H9 (cell line): ENCODE data around the gene OSGIN1. TPM values are rescaled to one million over a fixed set of nuclear protein-coding genes. Genes with fewer than 3 reads are reported as not detected.

Experiments used
- DNase-seq: peaks from one replicate; pipeline ENCODE4 v3.0.0-alpha.2; 2017
- H2AFZ ChIP-seq: one replicate; pipeline ENCODE4 v1.6.1; 2013; ENCODE audit warnings: mild to moderate bottlenecking, low read length, control low read depth, moderate library complexity
- H2AK5ac ChIP-seq: 2 replicates; pipeline ENCODE4 v1.6.1; 2013; ENCODE audit warnings: low read length, control low read depth, mixed read lengths; ENCODE audit not compliant: insufficient read length
- H2BK120ac ChIP-seq: one replicate; pipeline ENCODE4 v1.6.1; 2013; ENCODE audit warnings: low read depth, mild to moderate bottlenecking, low read length, control low read depth, inconsistent platforms; ENCODE audit not compliant: poor library complexity, severe bottlenecking
- H2BK12ac ChIP-seq: 2 replicates; pipeline ENCODE4 v1.6.1; 2013; ENCODE audit warnings: low read length, control low read depth, mixed read lengths, low read depth; ENCODE audit not compliant: insufficient read length
- H2BK15ac ChIP-seq: 2 replicates; pipeline ENCODE4 v1.6.1; 2013; ENCODE audit warnings: low read depth, low read length, control low read depth
- H2BK20ac ChIP-seq: one replicate; pipeline ENCODE4 v1.6.1; 2013; ENCODE audit warnings: low read depth, mild to moderate bottlenecking, low read length, control low read depth, inconsistent platforms; ENCODE audit not compliant: poor library complexity, severe bottlenecking
- H2BK5ac ChIP-seq: 2 replicates; pipeline ENCODE4 v1.6.1; 2013; ENCODE audit warnings: low read length, control low read depth, mixed read lengths; ENCODE audit not compliant: insufficient read length
- H3K14ac ChIP-seq: 2 replicates; pipeline ENCODE4 v1.6.1; 2013; ENCODE audit warnings: low read length, control low read depth; ENCODE audit not compliant: insufficient read depth
- H3K18ac ChIP-seq: 2 replicates; pipeline ENCODE4 v1.6.1; 2013; ENCODE audit warnings: low read depth, mild to moderate bottlenecking, mixed read lengths, low read length, control low read depth; ENCODE audit not compliant: insufficient read length
- H3K23ac ChIP-seq: 2 replicates; pipeline ENCODE4 v1.6.1; 2013; ENCODE audit warnings: low read length, control low read depth, mixed read lengths, low read depth; ENCODE audit not compliant: insufficient read length
- H3K23me2 ChIP-seq: 2 replicates; pipeline ENCODE4 v1.6.1; 2013; ENCODE audit warnings: low read depth, mild to moderate bottlenecking, mixed read lengths, low read length, control low read depth; ENCODE audit not compliant: insufficient read length, poor library complexity, severe bottlenecking
- H3K27ac ChIP-seq: 2 replicates; pipeline ENCODE4 v1.5.1; 2013; ENCODE audit warnings: low read length, control low read depth, mixed read lengths, low read depth; ENCODE audit not compliant: insufficient read length
- H3K27me3 ChIP-seq: 2 replicates; pipeline ENCODE4 v1.6.1; 2013; ENCODE audit warnings: low read length, control low read depth, inconsistent platforms; ENCODE audit not compliant: insufficient read depth
- H3K4ac ChIP-seq: 2 replicates; pipeline ENCODE4 v1.6.1; 2013; ENCODE audit warnings: low read depth, mild to moderate bottlenecking, control low read depth, inconsistent platforms, low read length, moderate library complexity
- H3K4me1 ChIP-seq: 2 replicates; pipeline ENCODE4 v1.6.1; 2013; ENCODE audit warnings: low read length, control low read depth, inconsistent platforms; ENCODE audit not compliant: insufficient read depth
- H3K4me2 ChIP-seq: 2 replicates; pipeline ENCODE4 v1.6.1; 2013; ENCODE audit warnings: low read length, control low read depth, mixed read lengths; ENCODE audit not compliant: insufficient read length, insufficient read depth
- H3K56ac ChIP-seq: 2 replicates; pipeline ENCODE4 v1.6.1; 2013; ENCODE audit warnings: low read depth, mild to moderate bottlenecking, mixed read lengths, low read length, control low read depth; ENCODE audit not compliant: insufficient read length
- H3K79me1 ChIP-seq: 2 replicates; pipeline ENCODE4 v1.6.1; 2013; ENCODE audit warnings: low read depth, mild to moderate bottlenecking, moderate library complexity, low read length, control low read depth, inconsistent platforms; ENCODE audit not compliant: insufficient read depth, poor library complexity, severe bottlenecking
- H3K79me2 ChIP-seq: 2 replicates; pipeline ENCODE4 v1.6.1; 2013; ENCODE audit warnings: low read length, control low read depth, inconsistent platforms; ENCODE audit not compliant: insufficient read depth
- H3K9ac ChIP-seq: 2 replicates; pipeline ENCODE4 v1.6.1; 2013; ENCODE audit warnings: low read length, control low read depth, mixed read lengths; ENCODE audit not compliant: insufficient read length; ENCODE audit errors: extremely low read depth
- H3K9me3 ChIP-seq: one replicate; pipeline ENCODE4 v1.6.1; 2013; ENCODE audit warnings: low read depth, low read length, inconsistent platforms; ENCODE audit not compliant: control insufficient read depth
- H3T11ph ChIP-seq: one replicate; pipeline ENCODE4 v1.6.1; 2013; ENCODE audit warnings: mild to moderate bottlenecking, low read length, control low read depth, inconsistent platforms
- H4K20me1 ChIP-seq: one replicate; pipeline ENCODE4 v1.6.1; 2013; ENCODE audit not compliant: control insufficient read depth, insufficient read length, insufficient read depth
- H4K5ac ChIP-seq: 2 replicates; pipeline ENCODE4 v1.6.1; 2013; ENCODE audit warnings: low read depth, mild to moderate bottlenecking, mixed read lengths, low read length, control low read depth; ENCODE audit not compliant: insufficient read length
- H4K8ac ChIP-seq: replicated peaks from 2 replicates; pipeline ENCODE4 v1.6.1; 2013; ENCODE audit warnings: low read length, control low read depth, mixed read lengths, low read depth; ENCODE audit not compliant: insufficient read length
- H4K91ac ChIP-seq: 2 replicates; pipeline ENCODE4 v1.6.1; 2013; ENCODE audit warnings: low read depth, mild to moderate bottlenecking, moderate library complexity, mixed read lengths, low read length, control low read depth; ENCODE audit not compliant: insufficient read length
- H3K27ac Mint-ChIP-seq, 3 experiments: 2 replicates in 2 of 3; 3 replicates in 1 of 3; pipeline ENCODE4 v1.8.0; 2020 to 2021; ENCODE audit warnings: mixed read lengths in 3 of 3, mild to moderate bottlenecking in 1 of 3, moderate library complexity in 1 of 3
- H3K27me3 Mint-ChIP-seq: 2 replicates; pipeline ENCODE4 v1.8.0; 2021; ENCODE audit warnings: low read depth, mild to moderate bottlenecking, moderate library complexity, mixed read lengths
- H3K36me3 Mint-ChIP-seq, 3 experiments: 2 replicates in 2 of 3; 3 replicates in 1 of 3; pipeline ENCODE4 v1.8.0; 2020 to 2021; ENCODE audit warnings: low read depth in 3 of 3, mixed read lengths in 3 of 3; ENCODE audit not compliant: insufficient read depth in 1 of 3
- H3K4me1 Mint-ChIP-seq, 2 experiments: 2 replicates each; pipeline ENCODE4 v1.8.0; 2020; ENCODE audit warnings: mixed read lengths in 2 of 2
- H3K4me3 Mint-ChIP-seq, 2 experiments: 2 replicates in 1 of 2; 3 replicates in 1 of 2; pipeline ENCODE4 v1.8.0; 2020 to 2021; ENCODE audit warnings: mild to moderate bottlenecking in 2 of 2, mixed read lengths in 2 of 2, moderate library complexity in 1 of 2
- H3K9me3 Mint-ChIP-seq, 2 experiments: 2 replicates in 1 of 2; 3 replicates in 1 of 2; pipeline ENCODE4 v1.8.0; 2020; ENCODE audit warnings: mild to moderate bottlenecking in 2 of 2, mixed read lengths in 2 of 2, moderate library complexity in 1 of 2
- WGBS: extraction: QIAGEN DNeasy Blood & Tissue Kit; methylation state at CpG from one replicate; pipeline ENCODE4 v1.1.7; 2013; ENCODE audit warnings: missing lambda C conversion rate, low lambda C conversion rate, mixed read lengths; ENCODE audit not compliant: insufficient read length; ENCODE audit errors: extremely low coverage; 5-methylcytosine and 5-hydroxymethylcytosine counted together
- total RNA-seq: library from RNA; stranded (reverse); gene quantifications from 2 replicates; pipeline ENCODE4 v1.2.1, GENCODE V29; 2021
- TF ChIP-seq, protein P1 (sequence below): fragments of 200-600 bp; sonication (generic); conservative IDR thresholded peaks from 3 replicates; pipeline ENCODE4 v1.8.0; 2021; ENCODE audit warnings: antibody characterized with exemption, mild to moderate bottlenecking

OSGIN1 gene
- total RNA-seq, 1 experiment from 2014 or later = 0.63 TPM

DNA sequence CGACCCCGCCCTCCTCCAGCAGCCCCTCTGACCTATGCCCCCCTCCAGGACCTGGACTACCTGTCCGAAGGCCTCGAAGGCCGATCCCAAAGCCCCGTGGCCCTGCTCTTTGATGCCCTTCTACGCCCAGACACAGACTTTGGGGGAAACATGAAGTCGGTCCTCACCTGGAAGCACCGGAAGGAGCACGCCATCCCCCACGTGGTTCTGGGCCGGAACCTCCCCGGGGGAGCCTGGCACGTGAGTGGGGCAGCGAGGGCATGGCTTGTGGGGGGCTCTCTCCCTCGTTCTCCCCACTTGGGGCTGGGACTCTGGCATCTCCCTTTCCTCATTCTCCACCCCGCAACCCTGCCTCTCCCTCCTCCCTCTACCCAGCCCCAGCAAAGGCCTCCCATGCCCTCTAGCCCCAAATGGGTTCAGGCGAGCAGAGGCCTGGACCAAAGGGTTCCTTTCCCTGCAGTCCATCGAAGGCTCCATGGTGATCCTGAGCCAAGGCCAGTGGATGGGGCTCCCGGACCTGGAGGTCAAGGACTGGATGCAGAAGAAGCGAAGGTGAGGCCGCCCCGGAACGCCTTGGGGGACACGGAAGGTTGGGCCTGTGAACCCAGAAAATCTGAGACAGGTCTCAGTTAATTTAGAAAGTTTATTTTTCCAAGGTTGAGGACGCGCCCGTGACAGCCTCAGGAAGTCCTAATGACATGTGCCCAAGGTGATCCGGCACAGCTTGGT, 7.6 kb downstream of the OSGIN1 start:
- no peaks in the 10 kb centered on the region for H4K20me1 ChIP-seq
- H3K27ac ChIP-seq = no peak overlapping the region
- no peak overlapping the region for H3K4ac ChIP-seq
- no peak overlapping the region for H4K8ac ChIP-seq
- no peak overlapping the region for H2AK5ac ChIP-seq
- H3K4me2 ChIP-seq = no peak overlapping the region
- no peaks in the 10 kb centered on the region for H3K79me1 ChIP-seq
- no peak overlapping the region for H2BK15ac ChIP-seq
- Mint-ChIP-seq H3K9me3 (no peaks in the 10 kb centered on the region), H3K4me1 (peaks cover 3% of the 10 kb centered on the region in 2 experiments; a peak in 1 of 4 replicates), H3K27me3 (0 out of 2 replicates have a peak, but pooled peaks cover 1% of the 10 kb centered on the region), H3K27ac (no peak overlapping the region; a peak in 1 of 7 replicates), H3K36me3 (peaks cover 0 to 2% (median 0%) of the 10 kb centered on the region in 3 experiments; a peak in 1 of 7 replicates), H3K4me3 (no peak overlapping the region)
- H3K56ac ChIP-seq = no peak overlapping the region
- H2BK120ac ChIP-seq = no peak overlapping the region
- H2BK20ac ChIP-seq = no peak overlapping the region
- no peak overlapping the region for H3K14ac ChIP-seq
- H3K18ac ChIP-seq = no peak overlapping the region
- TF ChIP-seq, protein P1, sequence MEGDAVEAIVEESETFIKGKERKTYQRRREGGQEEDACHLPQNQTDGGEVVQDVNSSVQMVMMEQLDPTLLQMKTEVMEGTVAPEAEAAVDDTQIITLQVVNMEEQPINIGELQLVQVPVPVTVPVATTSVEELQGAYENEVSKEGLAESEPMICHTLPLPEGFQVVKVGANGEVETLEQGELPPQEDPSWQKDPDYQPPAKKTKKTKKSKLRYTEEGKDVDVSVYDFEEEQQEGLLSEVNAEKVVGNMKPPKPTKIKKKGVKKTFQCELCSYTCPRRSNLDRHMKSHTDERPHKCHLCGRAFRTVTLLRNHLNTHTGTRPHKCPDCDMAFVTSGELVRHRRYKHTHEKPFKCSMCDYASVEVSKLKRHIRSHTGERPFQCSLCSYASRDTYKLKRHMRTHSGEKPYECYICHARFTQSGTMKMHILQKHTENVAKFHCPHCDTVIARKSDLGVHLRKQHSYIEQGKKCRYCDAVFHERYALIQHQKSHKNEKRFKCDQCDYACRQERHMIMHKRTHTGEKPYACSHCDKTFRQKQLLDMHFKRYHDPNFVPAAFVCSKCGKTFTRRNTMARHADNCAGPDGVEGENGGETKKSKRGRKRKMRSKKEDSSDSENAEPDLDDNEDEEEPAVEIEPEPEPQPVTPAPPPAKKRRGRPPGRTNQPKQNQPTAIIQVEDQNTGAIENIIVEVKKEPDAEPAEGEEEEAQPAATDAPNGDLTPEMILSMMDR = no peak
- H3K23me2 ChIP-seq = no peaks in the 10 kb centered on the region
- no CpG with 5 or more reads among the region's 29 CpGs for WGBS
- no peaks in the 10 kb centered on the region for H3K4me1 ChIP-seq
- no peaks in the 10 kb centered on the region for H3K27me3 ChIP-seq
- H3T11ph ChIP-seq = no peak overlapping the region
- no peak overlapping the region for H4K91ac ChIP-seq
- H3K79me2 ChIP-seq = no peaks in the 10 kb centered on the region
- no peak overlapping the region for H3K9ac ChIP-seq
- H4K5ac ChIP-seq = no peak overlapping the region
- no peak overlapping the region for H3K23ac ChIP-seq
- no peak overlapping the region for H2BK12ac ChIP-seq
- H3K9me3 ChIP-seq = no peaks in the 10 kb centered on the region
- H2BK5ac ChIP-seq = no peak overlapping the region
- H2AFZ ChIP-seq = no peak overlapping the region
- no peak for DNase-seq
